Left ventricle myocardium inferior (tissue), 1 donor: ENCODE data around the gene MEIG1. TPM values are rescaled to one million over a fixed set of nuclear protein-coding genes. Genes with fewer than 3 reads are reported as not detected.
"Not testable (repeated sequence)": the region's sequence is repeated elsewhere in the genome, so short reads cannot be mapped to it uniquely, and the experiment has no call there.

ENCODE experiments used
- DNase-seq: peaks from one replicate; pipeline ENCODE4 v3.0.0-alpha.2; 2020
- H3K27ac ChIP-seq: fragments of 200-600 bp; replicated peaks from 2 replicates; pipeline ENCODE4 v1.8.0; 2021
- H3K27me3 ChIP-seq: fragments of 200-600 bp; 2 replicates; pipeline ENCODE4 v1.8.0; 2021; ENCODE audit warnings: low read depth
- H3K36me3 ChIP-seq: fragments of 200-600 bp; 2 replicates; pipeline ENCODE4 v1.8.0; 2021
- H3K4me1 ChIP-seq: fragments of 200-600 bp; 2 replicates; pipeline ENCODE4 v1.8.0; 2021
- H3K4me3 ChIP-seq: fragments of 200-600 bp; 2 replicates; pipeline ENCODE4 v1.8.0; 2021; ENCODE audit warnings: mild to moderate bottlenecking, moderate library complexity
- H3K9me3 ChIP-seq: fragments of 200-600 bp; replicated peaks from 2 replicates; pipeline ENCODE4 v1.8.0; 2021
- CTCF ChIP-seq: fragments of 200-600 bp; IDR thresholded peaks from 2 replicates; pipeline ENCODE4 v1.8.0; 2021; ENCODE audit warnings: antibody characterized with exemption, mild to moderate bottlenecking, borderline replicate concordance
- intact Hi-C: fragments of 100-400 bp; cut with micrococcal nuclease; formaldehyde crosslinking; loops from one replicate; pipeline ENCODE4 v1.11.0; 2022
- total RNA-seq: library from RNA; stranded (reverse); fragmentation: NEBNext Ultra II Directional; extraction: Animal tissue kit (Norgen Biotek cat#: 25700); gene quantifications from one replicate; pipeline ENCODE4 v1.2.1, GENCODE V29; 2021
- donor health status: DM: no; HTN: yes; CAD: no; lungs with severe emphysema.

Gene MEIG1
- total RNA-seq, 1 donor from 2014 or later: not detected

DNA sequence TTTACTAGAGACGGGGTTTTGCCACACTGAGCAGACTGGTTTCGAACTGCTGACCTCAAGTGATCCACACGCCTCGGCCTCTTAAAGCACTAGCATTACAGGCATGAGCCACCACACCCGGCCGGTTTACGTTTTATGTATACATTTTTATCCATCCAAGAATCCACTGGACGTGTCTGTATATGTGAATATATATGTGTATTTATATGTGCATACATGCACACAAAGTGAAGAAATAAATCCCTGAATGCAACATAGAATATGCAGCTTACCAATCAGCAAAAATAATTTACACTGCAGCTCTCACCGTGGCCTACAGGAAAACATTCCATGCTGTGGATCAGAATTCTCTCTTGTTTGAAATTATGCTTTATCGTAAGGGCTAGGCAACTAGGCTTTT is 28.6 kb upstream of the MEIG1 start:
- TF ChIP-seq CTCF: no peak
- peaks cover 91% of the 10 kb centered on the region for H3K36me3 ChIP-seq
- H3K4me1 ChIP-seq: no peaks in the 10 kb centered on the region
- no peaks in the 10 kb centered on the region for H3K27me3 ChIP-seq
- no peak overlapping the region for H3K27ac ChIP-seq
- intact Hi-C loops: no loop called here
- H3K9me3 ChIP-seq: no peaks in the 10 kb centered on the region
- no peak overlapping the region for H3K4me3 ChIP-seq
- no peak for DNase-seq

- H3K4me1 ChIP-seq: no peaks in the 10 kb centered on the region
- H3K9me3 ChIP-seq: no peaks in the 10 kb centered on the region
- peaks cover 59% of the 10 kb centered on the region for H3K36me3 ChIP-seq
- no peak overlapping the region for H3K4me3 ChIP-seq
- no peak for TF ChIP-seq CTCF
- intact Hi-C loops: no loop called here
- no peaks in the 10 kb centered on the region for H3K27me3 ChIP-seq
- no peak for DNase-seq
- no peak overlapping the region for H3K27ac ChIP-seq
Measured at GRCh38 chr10:14936584-14936983, 22.6 kb upstream of the MEIG1 start.

DNA sequence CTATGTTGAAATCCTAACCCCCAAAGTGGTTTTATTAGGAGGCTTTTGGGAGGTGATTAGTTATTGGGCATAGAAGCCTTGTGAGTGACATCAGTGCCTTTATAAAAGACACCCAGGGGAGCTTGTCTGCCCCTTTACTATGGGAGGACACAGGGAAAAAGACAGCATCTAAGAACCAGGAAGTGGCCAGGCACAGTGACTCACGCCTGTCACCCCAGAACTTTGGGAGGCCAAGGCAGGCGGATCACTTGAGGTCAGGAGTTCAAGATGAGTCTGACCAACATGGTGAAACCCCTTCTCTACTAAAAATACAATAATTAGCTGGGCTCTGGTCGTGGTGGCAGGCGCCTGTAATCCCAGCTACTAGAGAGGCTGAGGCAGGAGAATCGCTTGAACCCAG is 20.2 kb upstream of the MEIG1 start:
- intact Hi-C loops, H3K9me3 ChIP-seq, H3K4me1 ChIP-seq, H3K27ac ChIP-seq, DNase-seq, H3K27me3 ChIP-seq, H3K4me3 ChIP-seq: not testable (repeated sequence)
- peaks cover 55% of the 10 kb centered on the region for H3K36me3 ChIP-seq

GRCh38 chr10:14942147-14942949 is 16.8 kb upstream of the MEIG1 start:
- peaks cover 66% of the 10 kb centered on the region for H3K36me3 ChIP-seq
- intact Hi-C loops, H3K4me3 ChIP-seq, H3K27ac ChIP-seq, H3K27me3 ChIP-seq, DNase-seq, H3K4me1 ChIP-seq, H3K9me3 ChIP-seq: not testable (repeated sequence)

DNA sequence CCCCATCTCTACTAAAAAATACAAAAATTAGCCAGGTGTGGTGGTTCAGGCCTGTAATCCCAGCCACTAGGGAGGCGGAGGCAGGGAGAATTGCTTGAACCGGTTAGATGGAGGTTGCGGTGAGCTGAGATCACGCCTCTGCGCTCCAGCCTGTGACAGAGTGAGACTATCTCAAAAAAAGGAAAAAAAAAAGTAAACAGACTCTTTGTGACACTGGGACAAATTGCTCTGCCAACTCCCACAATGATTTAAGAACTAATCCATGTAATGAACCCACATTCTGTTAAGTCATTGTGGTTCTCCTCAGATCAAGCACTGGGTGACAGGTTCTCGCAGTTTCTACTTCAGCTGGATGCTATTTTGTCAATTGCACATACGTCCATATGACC is 16.2 kb upstream of the MEIG1 start:
- intact Hi-C loops, H3K9me3 ChIP-seq: not testable (repeated sequence)

DNA sequence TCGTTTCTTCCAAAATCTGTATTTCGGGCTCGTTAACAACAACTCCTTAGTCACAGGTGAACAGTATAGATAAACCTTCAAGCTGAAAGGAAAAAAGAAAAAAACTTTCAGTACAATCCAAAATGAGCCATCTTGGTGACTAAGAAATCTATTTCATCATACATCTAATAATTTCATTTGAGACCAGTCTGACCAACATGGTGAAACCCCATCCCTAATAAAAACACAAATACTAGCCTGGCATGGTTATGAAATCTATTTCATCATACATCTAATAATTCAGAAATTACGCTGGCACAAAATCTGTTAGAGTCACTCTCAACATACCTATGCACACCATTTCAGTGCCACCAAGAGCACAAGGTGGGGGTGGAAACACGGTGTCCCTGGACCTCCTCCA is 14.1 kb upstream of the MEIG1 start:
- H3K4me1 ChIP-seq: no peaks in the 10 kb centered on the region
- DNase-seq: no peak
- H3K9me3 ChIP-seq: no peaks in the 10 kb centered on the region
- H3K27ac ChIP-seq: no peak overlapping the region
- no peak overlapping the region for H3K4me3 ChIP-seq
- TF ChIP-seq CTCF: no peak
- H3K36me3 ChIP-seq: peaks cover 76% of the 10 kb centered on the region
- no peaks in the 10 kb centered on the region for H3K27me3 ChIP-seq
- intact Hi-C loops: no loop called here

More for the DNA sequence above, 16.2 kb upstream of the MEIG1 start:
- DNase-seq, H3K4me1 ChIP-seq, H3K27me3 ChIP-seq, H3K4me3 ChIP-seq, H3K27ac ChIP-seq: not testable (repeated sequence)
- peaks cover 69% of the 10 kb centered on the region for H3K36me3 ChIP-seq

DNA sequence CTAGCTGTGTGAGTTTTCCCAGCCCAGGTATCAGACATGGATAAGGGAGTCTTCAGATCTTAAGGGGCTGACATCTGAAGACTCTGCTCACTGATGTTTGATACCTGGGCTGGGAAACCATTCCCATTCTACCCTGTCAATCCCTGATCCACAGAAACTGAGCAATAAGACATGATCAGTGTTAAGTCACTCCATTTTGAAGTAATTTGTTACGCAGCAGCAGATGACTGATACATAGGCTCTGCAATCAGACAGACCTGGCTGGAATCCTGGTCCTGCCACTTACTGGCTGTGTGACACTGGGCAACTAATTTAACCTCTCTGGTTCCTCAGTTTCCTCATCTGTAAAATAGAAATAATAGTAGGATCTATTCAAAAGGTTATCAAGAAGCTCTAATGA is 11.9 kb upstream of the MEIG1 start:
- no peak for DNase-seq
- H3K27ac ChIP-seq: no peak overlapping the region
- no peaks in the 10 kb centered on the region for H3K27me3 ChIP-seq
- intact Hi-C loops: no loop called here
- H3K4me1 ChIP-seq: peaks cover 3% of the 10 kb centered on the region
- H3K4me3 ChIP-seq: no peak overlapping the region
- no peak for TF ChIP-seq CTCF
- H3K36me3 ChIP-seq: peaks cover 64% of the 10 kb centered on the region
- H3K9me3 ChIP-seq: no peaks in the 10 kb centered on the region
